GM21526 (cell line): Measurements from ENCODE around the gene GFAP.

ENCODE experiments used
- ATAC-seq: cut with Tn5 transposase; IDR thresholded peaks from one replicate; pipeline ENCODE4 v1.9.1; 2021; ENCODE audit warnings: moderate library complexity; ENCODE audit not compliant: unreplicated experiment, low FRiP score

Gene GFAP

GRCh38 chr17:44867841-44868240 lies 47.5 kb downstream of the GFAP start:
- ATAC-seq = no peak

- no peak for ATAC-seq
These were observed 49.4 kb downstream of the GFAP start for GRCh38 chr17:44865931-44866330.

GRCh38 chr17:44865231-44865660 lies 50.1 kb downstream of the GFAP start:
- no peak for ATAC-seq

GRCh38 chr17:44864831-44865230 lies 50.5 kb downstream of the GFAP start:
- no peak for ATAC-seq

- ATAC-seq = no peak
These were observed 52.0 kb downstream of the GFAP start for GRCh38 chr17:44863061-44863918.

- ATAC-seq = no peak
These were observed 52.9 kb downstream of the GFAP start for GRCh38 chr17:44862278-44862914.

GRCh38 chr17:44859701-44860100 lies 55.6 kb downstream of the GFAP start:
- ATAC-seq = no peak

GRCh38 chr17:44854192-44854591 lies 61.1 kb downstream of the GFAP start:
- no peak for ATAC-seq
